K562 (cell line): ENCODE measurements around the gene GPC3. TPM values are rescaled to one million over a fixed set of nuclear protein-coding genes. Genes with fewer than 3 reads are reported as not detected.

ENCODE experiments used
- ATAC-seq: fragments of 200-7000 bp; cut with Tn5 transposase; 3 replicates; pipeline ENCODE4 v1.9.1; 2020; ENCODE audit warnings: moderate library complexity
- BruUV-seq: library from RNA; stranded (reverse); fragments of 400-500 nt; replicated peaks from 2 replicates; lab custom pipeline; 2021; lab: Mats Ljungman, UMichigan
- CTCF ChIA-PET: fragments of 300-600 bp; formaldehyde crosslinking; extraction: SDS; loops from one replicate; lab custom pipeline; 2021; ENCODE audit warnings: low intra/inter-chr PET ratio; lab: Yijun Ruan, JAX
- POLR2A ChIA-PET: fragments of 300-600, 350-650 bp; sonication (Branson Sonifier 250); formaldehyde crosslinking; extraction: SDS; loops from one replicate; lab custom pipeline; 2021; ENCODE audit warnings: antibody characterized with exemption, inconsistent platforms; lab: Yijun Ruan, JAX
- DNase-seq, 4 experiments: peaks; one replicate each; pipeline versions ENCODE4 v3.0.0 to v3.0.0-alpha.2; 2011 to 2018; ENCODE audit warnings: low spot score in 3 of 4, mixed read lengths in 3 of 4; ENCODE audit errors: extremely low read depth in 1 of 4
- FAIRE-seq: peaks from 2 replicates; lab custom pipeline; 2011; peaks lifted over from hg19 to GRCh38; lab: Jason Lieb, UNC
- H2AFZ ChIP-seq: 2 replicates; pipeline ENCODE4 v1.6.0; 2011; ENCODE audit warnings: low read depth, low read length, control low read depth, inconsistent platforms
- H3K27ac ChIP-seq: fragments of 200-600 bp; 3 replicates; pipeline ENCODE4 v1.8.0; 2011; ENCODE audit warnings: low read depth, mild to moderate bottlenecking, control low read depth, inconsistent platforms, low read length, moderate library complexity, mixed read lengths; ENCODE audit errors: extremely low read depth
- H3K27me3 ChIP-seq, 2 experiments: fragments of 300-600 bp in 1 of 2; 2 replicates in 1 of 2; 3 replicates in 1 of 2; pipeline versions ENCODE4 v1.6.0 to v1.8.0; 2011; ENCODE audit warnings: inconsistent platforms in 2 of 2, low read length in 2 of 2, mild to moderate bottlenecking in 1 of 2, mixed read lengths in 1 of 2, moderate library complexity in 1 of 2; ENCODE audit not compliant: control insufficient read depth in 2 of 2, insufficient read depth in 2 of 2
- H3K36me3 ChIP-seq: fragments of 300-600 bp; 3 replicates; pipeline ENCODE4 v1.8.0; 2011; ENCODE audit warnings: mild to moderate bottlenecking, low read length, inconsistent platforms; ENCODE audit not compliant: control insufficient read depth, insufficient read depth
- H3K4me1 ChIP-seq, 2 experiments: fragments of 200-600 bp in 1 of 2; replicated peaks in 1 of 2; 2 replicates in 1 of 2; 3 replicates in 1 of 2; pipeline versions ENCODE4 v1.5.1 to v1.8.0; 2011; ENCODE audit warnings: inconsistent platforms in 2 of 2, low read length in 2 of 2, mild to moderate bottlenecking in 1 of 2, mixed read lengths in 1 of 2, moderate library complexity in 1 of 2; ENCODE audit not compliant: control insufficient read depth in 2 of 2, insufficient read depth in 2 of 2
- H3K4me2 ChIP-seq: 2 replicates; pipeline ENCODE4 v1.6.1; 2011; ENCODE audit warnings: low read length, control low read depth, inconsistent platforms, mixed read lengths; ENCODE audit not compliant: insufficient read depth
- H3K4me3 ChIP-seq: fragments of 200-600 bp; sonication (generic), shearing (Covaris generic); 2 replicates; pipeline ENCODE4 v1.5.1; 2016; ENCODE audit warnings: control low read depth, inconsistent platforms
- H3K79me2 ChIP-seq: fragments of 200-600 bp; 3 replicates; pipeline ENCODE4 v1.8.0; 2011; ENCODE audit warnings: low read length, inconsistent platforms; ENCODE audit not compliant: control insufficient read depth, insufficient read depth
- H3K9ac ChIP-seq, 2 experiments: 2 replicates each; pipeline versions ENCODE4 v1.6.0 to v1.6.1; 2011; ENCODE audit warnings: low read depth in 2 of 2, low read length in 2 of 2, control low read depth in 1 of 2, inconsistent platforms in 1 of 2, mild to moderate bottlenecking in 1 of 2, mixed read lengths in 1 of 2; ENCODE audit not compliant: insufficient read depth in 1 of 2
- H3K9me1 ChIP-seq: one replicate; pipeline ENCODE4 v1.6.0; 2011; ENCODE audit warnings: inconsistent platforms, mild to moderate bottlenecking, low read length, moderate library complexity; ENCODE audit not compliant: control insufficient read depth, insufficient read depth
- H3K9me3 ChIP-seq: replicated peaks from 2 replicates; pipeline ENCODE4 v1.5.1; 2011; ENCODE audit warnings: low read depth, low read length, inconsistent platforms; ENCODE audit not compliant: control insufficient read depth, insufficient read depth
- H4K20me1 ChIP-seq: replicated peaks from 2 replicates; pipeline ENCODE4 v1.6.1; 2011; ENCODE audit warnings: low read length, inconsistent platforms, mixed read lengths; ENCODE audit not compliant: control insufficient read depth, insufficient read depth
- CUX1 ChIP-seq: fragments of 200-800 bp; sonication (Bioruptor generic); IDR thresholded peaks from 2 replicates; pipeline ENCODE4 v1.6.1; 2016; ENCODE audit warnings: missing genetic modification characterization, missing compliant biosample characterization
- E4F1 ChIP-seq: fragments of 250-450 bp; sonication (Bioruptor Pico); IDR thresholded peaks from 2 replicates; pipeline ENCODE4 v1.5.0; 2021; ENCODE audit warnings: mild to moderate bottlenecking, borderline replicate concordance
- FOXJ3 ChIP-seq: sonication (generic); formaldehyde crosslinking; IDR thresholded peaks from 2 replicates; pipeline ENCODE4 v1.4.0; 2020; ENCODE audit warnings: mild to moderate bottlenecking, missing genetic modification reagents
- HINFP ChIP-seq: fragments of 450-650 bp; conservative IDR thresholded peaks from 2 replicates; pipeline ENCODE4 v1.6.1; 2016; ENCODE audit warnings: missing genetic modification characterization, low read depth, mild to moderate bottlenecking, control low read depth, missing compliant biosample characterization
- HMG20B ChIP-seq: fragments of 250-450 bp; sonication (Bioruptor Pico); IDR thresholded peaks from 2 replicates; pipeline ENCODE4 v1.5.0; 2021; ENCODE audit warnings: mild to moderate bottlenecking
- KDM4B ChIP-seq, 2 experiments: fragments of 450-650 bp in 1 of 2; sonication (generic) in 1 of 2; IDR thresholded peaks; 2 replicates each; pipeline ENCODE4 v1.6.1; 2016 to 2017; ENCODE audit warnings: borderline replicate concordance in 2 of 2, antibody characterized with exemption in 1 of 2, low read depth in 1 of 2, mild to moderate bottlenecking in 1 of 2
- MLLT1 ChIP-seq, 2 experiments: fragments of 450-650 bp; IDR thresholded peaks; 2 replicates each; pipeline ENCODE4 v1.6.1; 2016
- NCOR1 ChIP-seq: fragments of 450-650 bp; IDR thresholded peaks from 2 replicates; pipeline ENCODE4 v1.6.1; 2016; ENCODE audit warnings: mild to moderate bottlenecking, moderate library complexity
- NR1H2 ChIP-seq: sonication (generic); formaldehyde crosslinking; IDR thresholded peaks from 2 replicates; pipeline ENCODE4 v1.4.0; 2020; ENCODE audit warnings: mild to moderate bottlenecking, missing genetic modification reagents
- SRF ChIP-seq, 2 experiments: fragments of 250-450, 450-650 bp in 1 of 2; sonication (Bioruptor Pico) in 1 of 2; sonication (generic) in 1 of 2; formaldehyde crosslinking; IDR thresholded peaks; 2 replicates each; pipeline versions ENCODE4 v1.5.0 to v1.5.1; 2020 to 2022; ENCODE audit warnings: mild to moderate bottlenecking in 1 of 2, missing genetic modification reagents in 1 of 2
- ZNF764 ChIP-seq: fragments of 250-450 bp; sonication (Bioruptor Pico); IDR thresholded peaks from 2 replicates; pipeline ENCODE4 v1.4.0; 2020; ENCODE audit warnings: low read depth, mild to moderate bottlenecking, moderate library complexity
- ZNF77 ChIP-seq: fragments of 250-450 bp; sonication (Bioruptor Pico); IDR thresholded peaks from 2 replicates; pipeline ENCODE4 v1.5.0; 2020
- WGBS: fragments of 100-300 bp; shearing (Covaris generic); methylation state at CpG from one replicate; pipeline ENCODE4 v1.1.6; 2016; ENCODE audit warnings: low coverage, mixed read lengths; ENCODE audit not compliant: insufficient coverage; ENCODE audit errors: missing lambda C conversion rate; 5-methylcytosine and 5-hydroxymethylcytosine counted together
- in situ Hi-C: fragments of 300-500 bp; cut with MboI; formaldehyde crosslinking; loops from 4 replicates; pipeline ENCODE4 v1.15.0; 2018; ENCODE audit warnings: inconsistent platforms, mixed read lengths
- intact Hi-C: fragments of 100-400 bp; cut with micrococcal nuclease; formaldehyde crosslinking; loops from 2 replicates; pipeline ENCODE4 v1.14.2; 2022
- polyA plus RNA-seq, 8 experiments: library from polyadenylated mRNA; depleted of rRNA in 4 of 8; stranded (reverse) in 5 of 8; unstranded in 3 of 8; fragments of >200 nt; fragmentation: Nextera tagmentation in 2 of 8; fragmentation: Illumina TruSeq in 1 of 8; extraction: Ambion mirVana in 2 of 8; extraction: Trizol in 1 of 8; gene quantifications; 2 replicates each; pipeline versions ENCODE4 v1.2.1 to v1.2.3, GENCODE V29; 2011 to 2014; ENCODE audit warnings: inconsistent platforms in 1 of 8, missing spikeins in 1 of 8
- total RNA-seq, 7 experiments: library from RNA; depleted of rRNA in 6 of 7; stranded (reverse); fragments of >200 nt in 6 of 7; fragmentation: Illumina TruSeq in 2 of 7; extraction: Trizol in 2 of 7; gene quantifications; 2 replicates each; pipeline versions ENCODE4 v1.2.1 to v1.2.3, GENCODE V29; 2011 to 2021; ENCODE audit warnings: low replicate concordance in 1 of 7

Gene GPC3
- total and polyA plus RNA-seq, 9 of the 15 experiments (the other 6 are each of a cell fraction or from before 2014, with no cell fraction given) = 0.42 TPM; not detected in 8

GRCh38 chrX:133854290-133854689 is 131.1 kb downstream of the GPC3 start:
- no peak overlapping the region for H2AFZ ChIP-seq
- ATAC-seq = no peak
- H3K9ac ChIP-seq = no peak overlapping the region
- BruUV-seq = no TSS peak
- in situ Hi-C loops = no loop called here
- H3K9me3 ChIP-seq = no peaks in the 10 kb centered on the region
- DNase-seq = no peak
- H3K27me3 ChIP-seq = no peaks in the 10 kb centered on the region
- no peaks in the 10 kb centered on the region for H4K20me1 ChIP-seq
- H3K4me2 ChIP-seq = no peak overlapping the region
- no peak overlapping the region for H3K4me3 ChIP-seq
- POLR2A ChIA-PET = no interaction called here
- WGBS = 0% methylated on average over 2 of the region's 2 CpGs
- no peaks in the 10 kb centered on the region for H3K9me1 ChIP-seq
- no peaks in the 10 kb centered on the region for H3K36me3 ChIP-seq
- CTCF ChIA-PET = no interaction called here
- H3K27ac ChIP-seq = no peak overlapping the region
- H3K4me1 ChIP-seq = no peaks in the 10 kb centered on the region
- no peaks in the 10 kb centered on the region for H3K79me2 ChIP-seq
- no peak for FAIRE-seq
- intact Hi-C loops = no loop called here
- TF ChIP-seq KDM4B (IDR thresholded peaks at IDR 0.05; ENCODE audit: borderline replicate concordance in 2 of 2, low read depth in 1 of 2) = no peak
- TF ChIP-seq E4F1 (CRISPR knock-in tag) = no peak
- no peak for TF ChIP-seq HMG20B
- no peak for TF ChIP-seq ZNF764 (CRISPR knock-in tag)
- no peak for TF ChIP-seq HINFP
- TF ChIP-seq FOXJ3 (CRISPR knock-in tag) = no peak
- no peak for TF ChIP-seq MLLT1 (IDR thresholded peaks at IDR 0.05)
- TF ChIP-seq NR1H2 = no peak
- TF ChIP-seq ZNF77 (CRISPR knock-in tag) = no peak
- no peak for TF ChIP-seq CUX1 (CRISPR knock-in tag)
- no peak for TF ChIP-seq SRF (CRISPR knock-in tag; IDR thresholded peaks at IDR 0.05)
- no peak for TF ChIP-seq NCOR1
